Ishikawa (cell line): ENCODE data around the gene S100A13.

Experiments used
- EGR1 ChIP-seq: IDR thresholded peaks from 2 replicates; pipeline ENCODE4 v1.6.1; 2012
- EP300 ChIP-seq: IDR thresholded peaks from 2 replicates; pipeline ENCODE4 v1.6.1; 2012; ENCODE audit warnings: borderline replicate concordance
- NFIC ChIP-seq: IDR thresholded peaks from 2 replicates; pipeline ENCODE4 v1.6.1; 2012
- RAD21 ChIP-seq: IDR thresholded peaks from 2 replicates; pipeline ENCODE4 v1.6.1; 2012; ENCODE audit warnings: low read depth
- TAF1 ChIP-seq: IDR thresholded peaks from 2 replicates; pipeline ENCODE4 v1.6.1; 2012; ENCODE audit warnings: low read depth, mild to moderate bottlenecking
- TEAD4 ChIP-seq: IDR thresholded peaks from 2 replicates; pipeline ENCODE4 v1.6.1; 2012
- YY1 ChIP-seq: IDR thresholded peaks from 2 replicates; pipeline ENCODE4 v1.6.1; 2012; ENCODE audit warnings: low read depth
- TF ChIP-seq, protein P1 (sequence below): IDR thresholded peaks from 2 replicates; pipeline ENCODE4 v1.6.1; 2012

DNA sequence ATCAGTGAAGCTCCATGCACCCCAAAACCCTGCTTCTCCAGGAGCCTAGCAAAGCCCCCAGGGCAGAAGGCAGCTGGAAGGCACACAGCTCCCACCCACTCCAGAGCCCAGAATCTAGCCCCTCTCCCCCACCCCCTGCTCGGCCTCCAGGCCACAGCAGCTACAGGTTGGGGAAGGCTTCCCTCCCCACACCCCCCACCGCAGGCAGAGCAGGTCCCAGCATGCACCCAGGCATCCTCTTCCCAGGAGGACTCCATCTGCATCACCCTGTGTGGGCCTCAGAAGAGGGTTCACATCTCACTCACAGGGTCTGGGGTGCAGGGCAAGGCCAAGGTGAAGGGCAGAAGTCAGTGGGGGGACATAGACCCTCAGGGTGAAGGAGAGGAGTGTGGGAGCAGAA is 11.9 kb downstream of the S100A13 start:
- TF ChIP-seq TAF1 (no peak), TEAD4 (no peak), RAD21 (no peak), YY1 (no peak), NFIC (no peak), EGR1 (no peak), EP300 (no peak)
- TF ChIP-seq, protein P1, sequence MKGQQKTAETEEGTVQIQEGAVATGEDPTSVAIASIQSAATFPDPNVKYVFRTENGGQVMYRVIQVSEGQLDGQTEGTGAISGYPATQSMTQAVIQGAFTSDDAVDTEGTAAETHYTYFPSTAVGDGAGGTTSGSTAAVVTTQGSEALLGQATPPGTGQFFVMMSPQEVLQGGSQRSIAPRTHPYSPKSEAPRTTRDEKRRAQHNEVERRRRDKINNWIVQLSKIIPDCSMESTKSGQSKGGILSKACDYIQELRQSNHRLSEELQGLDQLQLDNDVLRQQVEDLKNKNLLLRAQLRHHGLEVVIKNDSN = no peak
